HepG2 (cell line): ENCODE results near the gene MADCAM1. TPM values are rescaled to one million over a fixed set of nuclear protein-coding genes. Genes with fewer than 3 reads are reported as not detected.
A peak's percentile ranks its signal among the peaks of the same experiment; 100 is the strongest.

Experiments used
- CHD2 ChIP-seq: IDR thresholded peaks from 2 replicates; pipeline ENCODE4 v1.6.1; 2011; ENCODE audit warnings: low read depth, low read length, improper control_type of control experiment
- DNMT3B ChIP-seq: conservative IDR thresholded peaks from 2 replicates; pipeline ENCODE4 v1.6.1; 2016; ENCODE audit warnings: missing biosample characterization, control low read depth
- ELF1 ChIP-seq: sonication (generic); formaldehyde crosslinking; IDR thresholded peaks from 2 replicates; pipeline ENCODE4 v1.4.0; 2020; ENCODE audit warnings: missing genetic modification reagents
- ESRRA ChIP-seq: sonication (generic); formaldehyde crosslinking; IDR thresholded peaks from 2 replicates; pipeline ENCODE4 v1.5.1; 2020; ENCODE audit warnings: mild to moderate bottlenecking, low read depth, missing genetic modification reagents
- FOXC1 ChIP-seq: sonication (generic); formaldehyde crosslinking; IDR thresholded peaks from 2 replicates; pipeline ENCODE4 v1.8.0; 2022; ENCODE audit warnings: mild to moderate bottlenecking, missing genetic modification reagents, borderline replicate concordance
- HOMEZ ChIP-seq: IDR thresholded peaks from 2 replicates; pipeline ENCODE4 v1.6.1; 2016; ENCODE audit warnings: low read depth
- ISL2 ChIP-seq: sonication (generic); formaldehyde crosslinking; IDR thresholded peaks from 2 replicates; pipeline ENCODE4 v1.5.0; 2020; ENCODE audit warnings: missing genetic modification reagents
- KAT7 ChIP-seq: IDR thresholded peaks from 2 replicates; pipeline ENCODE4 v1.6.1; 2018; ENCODE audit warnings: borderline replicate concordance, missing compliant biosample characterization
- KDM1A ChIP-seq: IDR thresholded peaks from 2 replicates; pipeline ENCODE4 v1.6.1; 2016; ENCODE audit warnings: missing compliant biosample characterization
- LRRFIP1 ChIP-seq: sonication (generic); formaldehyde crosslinking; conservative IDR thresholded peaks from 2 replicates; pipeline ENCODE4 v1.4.0; 2020; ENCODE audit warnings: missing genetic modification reagents
- MTF1 ChIP-seq: sonication (generic); formaldehyde crosslinking; IDR thresholded peaks from 2 replicates; pipeline ENCODE4 v1.5.0; 2020; ENCODE audit warnings: missing genetic modification reagents
- NONO ChIP-seq, 2 experiments: fragments of 450-650 bp in 1 of 2; sonication (generic) in 1 of 2; formaldehyde crosslinking in 1 of 2; IDR thresholded peaks in 1 of 2; conservative IDR thresholded peaks in 1 of 2; 2 replicates each; pipeline versions ENCODE4 v1.6.1 to v1.8.0; 2017 to 2022; ENCODE audit warnings: mild to moderate bottlenecking in 1 of 2, missing genetic modification reagents in 1 of 2, moderate library complexity in 1 of 2
- NR2F6 ChIP-seq, 2 experiments: IDR thresholded peaks; 2 replicates each; pipeline ENCODE4 v1.6.1; 2016; ENCODE audit warnings: antibody characterized with exemption in 1 of 2, mild to moderate bottlenecking in 1 of 2
- SALL1 ChIP-seq: sonication (generic); formaldehyde crosslinking; IDR thresholded peaks from 2 replicates; pipeline ENCODE4 v1.8.0; 2022; ENCODE audit warnings: mild to moderate bottlenecking, missing genetic modification reagents
- SIN3A ChIP-seq: IDR thresholded peaks from 2 replicates; pipeline ENCODE4 v1.6.1; 2011; ENCODE audit warnings: low read depth, mild to moderate bottlenecking, control low read depth, low read length, borderline replicate concordance
- ZFP36 ChIP-seq: fragments of 150-350 bp; IDR thresholded peaks from 2 replicates; pipeline ENCODE4 v1.6.1; 2018; ENCODE audit warnings: borderline replicate concordance, low read length, low read depth; ENCODE audit not compliant: partially characterized antibody
- ZFP62 ChIP-seq: sonication (generic); formaldehyde crosslinking; IDR thresholded peaks from 2 replicates; pipeline ENCODE4 v1.4.0; 2020; ENCODE audit warnings: missing genetic modification reagents
- ZFX ChIP-seq: sonication (generic); formaldehyde crosslinking; IDR thresholded peaks from 2 replicates; pipeline ENCODE4 v1.4.0; 2020; ENCODE audit warnings: mild to moderate bottlenecking, low read depth, missing genetic modification reagents, moderate library complexity
- ZNF30 ChIP-seq: sonication (generic); formaldehyde crosslinking; IDR thresholded peaks from 2 replicates; pipeline ENCODE4 v1.5.0; 2020; ENCODE audit warnings: mild to moderate bottlenecking, missing genetic modification reagents
- ZNF775 ChIP-seq: sonication (generic); formaldehyde crosslinking; IDR thresholded peaks from 2 replicates; pipeline ENCODE4 v1.4.0; 2020; ENCODE audit warnings: missing genetic modification reagents, mild to moderate bottlenecking, moderate library complexity, borderline replicate concordance
- polyA plus RNA-seq, 8 experiments: library from polyadenylated mRNA; depleted of rRNA in 3 of 8; stranded (reverse) in 7 of 8; unstranded in 1 of 8; fragments of >200 nt; fragmentation: Illumina TruSeq in 4 of 8; extraction: Trizol in 4 of 8; gene quantifications; 2 replicates each; pipeline versions ENCODE4 v1.2.1 to v1.2.3, GENCODE V29; 2011 to 2016; ENCODE audit warnings: low read depth in 4 of 8, missing spikeins in 1 of 8, mixed read lengths in 1 of 8; ENCODE audit not compliant: insufficient read depth in 1 of 8
- total RNA-seq, 5 experiments: library from RNA; depleted of rRNA; stranded (reverse); fragments of >200 nt; fragmentation: Illumina TruSeq; extraction: Trizol; gene quantifications; 2 replicates each; pipeline ENCODE4 v1.2.3, GENCODE V29; 2016; ENCODE audit warnings: low read depth in 1 of 5
- TF ChIP-seq, protein P1 (sequence below): sonication (generic); formaldehyde crosslinking; IDR thresholded peaks from 2 replicates; pipeline ENCODE4 v1.4.0; 2020; ENCODE audit warnings: missing genetic modification reagents, borderline replicate concordance
- TF ChIP-seq, protein P2 (sequence below): sonication (generic); formaldehyde crosslinking; IDR thresholded peaks from 2 replicates; pipeline ENCODE4 v1.4.0; 2020; ENCODE audit warnings: low read depth, mild to moderate bottlenecking, missing genetic modification reagents

Gene MADCAM1
- total and polyA plus RNA-seq, 2 of the 13 experiments (the other 11 are each of a cell fraction or from before 2014, with no cell fraction given), result 0.29 to 0.33 TPM

- TF ChIP-seq ZFP36 (peak; percentile 12), CHD2 (no peak), SALL1 (CRISPR knock-in tag) (peak; percentile 54; the same call in 1 of the 2 replicates), DNMT3B (CRISPR knock-in tag) (no peak), ZFX (CRISPR knock-in tag) (no peak; the same call in 1 of the 2 replicates), KDM1A (peak; percentile 86), ELF1 (CRISPR knock-in tag) (no peak), FOXC1 (CRISPR knock-in tag) (peak; percentile 80), HOMEZ (CRISPR knock-in tag) (no peak), ISL2 (CRISPR knock-in tag) (no peak), NR2F6 (IDR thresholded peaks at IDR 0.05) (peak; percentile 43; the same call in 1 of the 2 replicates), NR2F6 (CRISPR knock-in tag; IDR thresholded peaks at IDR 0.05) (no peak), ZNF775 (no peak), ZNF30 (0 out of 2 replicates have a peak, but pooled peaks have one; percentile 39), SIN3A (no peak), KAT7 (no peak), NONO (IDR thresholded peaks at IDR 0.05) (no peak), NONO (CRISPR knock-in tag; conservative IDR thresholded peaks at IDR 0.05) (peak; percentile 48; the same call in 1 of the 2 replicates), ZFP62 (CRISPR knock-in tag) (no peak), MTF1 (CRISPR knock-in tag) (no peak), LRRFIP1 (CRISPR knock-in tag) (no peak), ESRRA (CRISPR knock-in tag) (0 out of 2 replicates have a peak, but pooled peaks have one; percentile 47)
- TF ChIP-seq, protein P1, sequence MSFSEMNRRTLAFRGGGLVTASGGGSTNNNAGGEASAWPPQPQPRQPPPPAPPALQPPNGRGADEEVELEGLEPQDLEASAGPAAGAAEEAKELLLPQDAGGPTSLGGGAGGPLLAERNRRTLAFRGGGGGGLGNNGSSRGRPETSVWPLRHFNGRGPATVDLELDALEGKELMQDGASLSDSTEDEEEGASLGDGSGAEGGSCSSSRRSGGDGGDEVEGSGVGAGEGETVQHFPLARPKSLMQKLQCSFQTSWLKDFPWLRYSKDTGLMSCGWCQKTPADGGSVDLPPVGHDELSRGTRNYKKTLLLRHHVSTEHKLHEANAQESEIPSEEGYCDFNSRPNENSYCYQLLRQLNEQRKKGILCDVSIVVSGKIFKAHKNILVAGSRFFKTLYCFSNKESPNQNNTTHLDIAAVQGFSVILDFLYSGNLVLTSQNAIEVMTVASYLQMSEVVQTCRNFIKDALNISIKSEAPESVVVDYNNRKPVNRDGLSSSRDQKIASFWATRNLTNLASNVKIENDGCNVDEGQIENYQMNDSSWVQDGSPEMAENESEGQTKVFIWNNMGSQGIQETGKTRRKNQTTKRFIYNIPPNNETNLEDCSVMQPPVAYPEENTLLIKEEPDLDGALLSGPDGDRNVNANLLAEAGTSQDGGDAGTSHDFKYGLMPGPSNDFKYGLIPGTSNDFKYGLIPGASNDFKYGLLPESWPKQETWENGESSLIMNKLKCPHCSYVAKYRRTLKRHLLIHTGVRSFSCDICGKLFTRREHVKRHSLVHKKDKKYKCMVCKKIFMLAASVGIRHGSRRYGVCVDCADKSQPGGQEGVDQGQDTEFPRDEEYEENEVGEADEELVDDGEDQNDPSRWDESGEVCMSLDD (CRISPR knock-in tag), result no peak
- TF ChIP-seq, protein P2, sequence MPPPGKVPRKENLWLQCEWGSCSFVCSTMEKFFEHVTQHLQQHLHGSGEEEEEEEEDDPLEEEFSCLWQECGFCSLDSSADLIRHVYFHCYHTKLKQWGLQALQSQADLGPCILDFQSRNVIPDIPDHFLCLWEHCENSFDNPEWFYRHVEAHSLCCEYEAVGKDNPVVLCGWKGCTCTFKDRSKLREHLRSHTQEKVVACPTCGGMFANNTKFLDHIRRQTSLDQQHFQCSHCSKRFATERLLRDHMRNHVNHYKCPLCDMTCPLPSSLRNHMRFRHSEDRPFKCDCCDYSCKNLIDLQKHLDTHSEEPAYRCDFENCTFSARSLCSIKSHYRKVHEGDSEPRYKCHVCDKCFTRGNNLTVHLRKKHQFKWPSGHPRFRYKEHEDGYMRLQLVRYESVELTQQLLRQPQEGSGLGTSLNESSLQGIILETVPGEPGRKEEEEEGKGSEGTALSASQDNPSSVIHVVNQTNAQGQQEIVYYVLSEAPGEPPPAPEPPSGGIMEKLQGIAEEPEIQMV (CRISPR knock-in tag), result 0 out of 2 replicates have a peak, but pooled peaks have one; percentile 12
Observed at GRCh38 chr19:498977-499623, 2.8 kb downstream of the MADCAM1 start (continued).
